HEK293 (cell line): ENCODE results near the gene POGLUT2.
A peak's percentile ranks its signal among the peaks of the same experiment; 100 is the strongest.

Experiments used
- CTCF ChIA-PET: fragments of 350-600 bp; formaldehyde crosslinking; extraction: SDS; loops from one replicate; lab custom pipeline; 2021; ENCODE audit warnings: antibody characterized with exemption; lab: Yijun Ruan, JAX
- POLR2A ChIA-PET: fragments of 300-600 bp; formaldehyde crosslinking; extraction: SDS; loops from one replicate; lab custom pipeline; 2020; ENCODE audit warnings: antibody characterized with exemption, inconsistent platforms; lab: Yijun Ruan, JAX
- H3K27ac ChIP-seq: fragments of 200-500 bp; sonication (Bioruptor generic); 2 replicates; pipeline ENCODE4 v1.5.1; 2014; ENCODE audit warnings: low read depth, low read length, control low read depth, inconsistent platforms; ENCODE audit errors: extremely low read depth
- H3K36me3 ChIP-seq, 2 experiments: fragments of 200-500 bp in 1 of 2; sonication (Bioruptor generic) in 1 of 2; 1 replicate in 1 of 2; 2 replicates in 1 of 2; pipeline ENCODE4 v1.5.1; 2014 to 2017; ENCODE audit warnings: inconsistent platforms in 2 of 2, low read length in 2 of 2; ENCODE audit not compliant: control insufficient read depth in 2 of 2, insufficient read depth in 1 of 2
- H3K4me1 ChIP-seq: fragments of 200-500 bp; sonication (Bioruptor generic); 2 replicates; pipeline ENCODE4 v1.5.1; 2014; ENCODE audit warnings: mild to moderate bottlenecking, low read length, inconsistent platforms; ENCODE audit not compliant: control insufficient read depth, insufficient read depth
- H3K4me3 ChIP-seq: 2 replicates; pipeline ENCODE4 v1.5.1; 2011; ENCODE audit warnings: low read depth, mild to moderate bottlenecking, control low read depth, low read length, moderate library complexity
- H3K9me3 ChIP-seq: fragments of 200-500 bp; sonication (Bioruptor generic); 2 replicates; pipeline ENCODE4 v1.5.1; 2014; ENCODE audit warnings: low read depth, low read length, inconsistent platforms; ENCODE audit not compliant: control insufficient read depth, insufficient read depth
- KLF10 ChIP-seq: fragments of 450-650 bp; IDR thresholded peaks from 2 replicates; pipeline ENCODE4 v1.5.1; 2018; ENCODE audit warnings: missing biosample characterization, mild to moderate bottlenecking, missing genetic modification characterization
- KLF8 ChIP-seq: fragments of 450-650 bp; formaldehyde crosslinking; IDR thresholded peaks from 2 replicates; pipeline ENCODE4 v1.5.1; 2016; ENCODE audit warnings: missing biosample characterization, missing genetic modification characterization
- SETDB1 ChIP-seq: IDR thresholded peaks from one replicate; pipeline ENCODE4 v1.6.1; 2017; ENCODE audit warnings: mild to moderate bottlenecking, low read length, moderate library complexity, mixed read lengths; ENCODE audit not compliant: insufficient read length
- SP3 ChIP-seq: fragments of 450-650 bp; formaldehyde crosslinking; IDR thresholded peaks from 2 replicates; pipeline ENCODE4 v1.5.1; 2016; ENCODE audit warnings: missing biosample characterization, missing genetic modification characterization
- WT1 ChIP-seq: fragments of 450-650 bp; formaldehyde crosslinking; IDR thresholded peaks from 2 replicates; pipeline ENCODE4 v1.5.1; 2016; ENCODE audit warnings: missing biosample characterization, missing genetic modification characterization
- YY1 ChIP-seq: fragments of 450-650 bp; formaldehyde crosslinking; IDR thresholded peaks from 2 replicates; pipeline ENCODE4 v1.5.1; 2018; ENCODE audit warnings: missing biosample characterization, missing genetic modification characterization
- ZBTB1 ChIP-seq: fragments of 450-650 bp; formaldehyde crosslinking; IDR thresholded peaks from 2 replicates; pipeline ENCODE4 v1.5.1; 2016; ENCODE audit warnings: missing biosample characterization, missing genetic modification characterization
- ZBTB7A ChIP-seq: fragments of 450-650 bp; formaldehyde crosslinking; IDR thresholded peaks from 2 replicates; pipeline ENCODE4 v1.5.1; 2016; ENCODE audit warnings: low read depth, missing biosample characterization, missing genetic modification characterization
- ZNF112 ChIP-seq: fragments of 450-650 bp; formaldehyde crosslinking; IDR thresholded peaks from 2 replicates; pipeline ENCODE4 v1.5.0; 2017; ENCODE audit warnings: missing biosample characterization, missing genetic modification characterization
- ZNF146 ChIP-seq: fragments of 450-650 bp; formaldehyde crosslinking; IDR thresholded peaks from 2 replicates; pipeline ENCODE4 v1.5.1; 2016; ENCODE audit warnings: missing biosample characterization, missing genetic modification characterization
- ZNF175 ChIP-seq: fragments of 450-650 bp; formaldehyde crosslinking; IDR thresholded peaks from 2 replicates; pipeline ENCODE4 v1.5.1; 2016; ENCODE audit warnings: missing biosample characterization, missing genetic modification characterization
- ZNF2 ChIP-seq: fragments of 450-650 bp; formaldehyde crosslinking; IDR thresholded peaks from 2 replicates; pipeline ENCODE4 v1.5.1; 2016; ENCODE audit warnings: missing biosample characterization, missing genetic modification characterization
- ZNF211 ChIP-seq: fragments of 450-650 bp; formaldehyde crosslinking; IDR thresholded peaks from 2 replicates; pipeline ENCODE4 v1.5.1; 2016; ENCODE audit warnings: low read depth, missing biosample characterization, missing genetic modification characterization
- ZNF221 ChIP-seq: fragments of 450-650 bp; formaldehyde crosslinking; IDR thresholded peaks from 2 replicates; pipeline ENCODE4 v1.5.1; 2017; ENCODE audit warnings: missing biosample characterization, missing genetic modification characterization, borderline replicate concordance
- ZNF335 ChIP-seq: fragments of 450-650 bp; formaldehyde crosslinking; conservative IDR thresholded peaks from 2 replicates; pipeline ENCODE4 v1.5.1; 2016; ENCODE audit warnings: missing biosample characterization, missing genetic modification characterization
- ZNF37A ChIP-seq: fragments of 450-650 bp; IDR thresholded peaks from 2 replicates; pipeline ENCODE4 v1.5.1; 2018; ENCODE audit warnings: missing biosample characterization, missing genetic modification characterization
- ZNF449 ChIP-seq: fragments of 450-650 bp; formaldehyde crosslinking; IDR thresholded peaks from 2 replicates; pipeline ENCODE4 v1.5.1; 2017; ENCODE audit warnings: missing biosample characterization, mild to moderate bottlenecking, missing genetic modification characterization, moderate library complexity
- ZNF521 ChIP-seq: fragments of 450-650 bp; formaldehyde crosslinking; IDR thresholded peaks from 2 replicates; pipeline ENCODE4 v1.5.1; 2017; ENCODE audit warnings: missing biosample characterization, mild to moderate bottlenecking, missing genetic modification characterization
- ZNF561 ChIP-seq: fragments of 450-650 bp; IDR thresholded peaks from 2 replicates; pipeline ENCODE4 v1.5.1; 2018; ENCODE audit warnings: missing biosample characterization, missing genetic modification characterization, borderline replicate concordance
- ZNF621 ChIP-seq: fragments of 450-650 bp; formaldehyde crosslinking; IDR thresholded peaks from 2 replicates; pipeline ENCODE4 v1.5.1; 2017; ENCODE audit warnings: missing biosample characterization, missing genetic modification characterization
- ZNF624 ChIP-seq: fragments of 450-650 bp; formaldehyde crosslinking; IDR thresholded peaks from 2 replicates; pipeline ENCODE4 v1.5.1; 2017; ENCODE audit warnings: missing biosample characterization, missing genetic modification characterization
- ZNF658 ChIP-seq: fragments of 450-650 bp; formaldehyde crosslinking; IDR thresholded peaks from 2 replicates; pipeline ENCODE4; 2016; ENCODE audit warnings: missing biosample characterization, missing genetic modification characterization
- ZNF660 ChIP-seq: fragments of 450-650 bp; IDR thresholded peaks from 2 replicates; pipeline ENCODE4 v1.5.1; 2018; ENCODE audit warnings: missing biosample characterization, mild to moderate bottlenecking, missing genetic modification characterization
- ZNF692 ChIP-seq: fragments of 450-650 bp; formaldehyde crosslinking; IDR thresholded peaks from 2 replicates; pipeline ENCODE4 v1.5.1; 2016; ENCODE audit warnings: missing biosample characterization, missing genetic modification characterization
- TF ChIP-seq, protein P1 (sequence below): fragments of 450-650 bp; formaldehyde crosslinking; optimal IDR thresholded peaks from 2 replicates; pipeline ENCODE3; 2016; ENCODE audit warnings: missing biosample characterization, mild to moderate bottlenecking, missing genetic modification characterization
- TF ChIP-seq, protein P2 (sequence below): fragments of 450-650 bp; formaldehyde crosslinking; IDR thresholded peaks from 2 replicates; pipeline ENCODE4 v1.5.1; 2016; ENCODE audit warnings: missing biosample characterization, missing genetic modification characterization

POGLUT2 gene

DNA sequence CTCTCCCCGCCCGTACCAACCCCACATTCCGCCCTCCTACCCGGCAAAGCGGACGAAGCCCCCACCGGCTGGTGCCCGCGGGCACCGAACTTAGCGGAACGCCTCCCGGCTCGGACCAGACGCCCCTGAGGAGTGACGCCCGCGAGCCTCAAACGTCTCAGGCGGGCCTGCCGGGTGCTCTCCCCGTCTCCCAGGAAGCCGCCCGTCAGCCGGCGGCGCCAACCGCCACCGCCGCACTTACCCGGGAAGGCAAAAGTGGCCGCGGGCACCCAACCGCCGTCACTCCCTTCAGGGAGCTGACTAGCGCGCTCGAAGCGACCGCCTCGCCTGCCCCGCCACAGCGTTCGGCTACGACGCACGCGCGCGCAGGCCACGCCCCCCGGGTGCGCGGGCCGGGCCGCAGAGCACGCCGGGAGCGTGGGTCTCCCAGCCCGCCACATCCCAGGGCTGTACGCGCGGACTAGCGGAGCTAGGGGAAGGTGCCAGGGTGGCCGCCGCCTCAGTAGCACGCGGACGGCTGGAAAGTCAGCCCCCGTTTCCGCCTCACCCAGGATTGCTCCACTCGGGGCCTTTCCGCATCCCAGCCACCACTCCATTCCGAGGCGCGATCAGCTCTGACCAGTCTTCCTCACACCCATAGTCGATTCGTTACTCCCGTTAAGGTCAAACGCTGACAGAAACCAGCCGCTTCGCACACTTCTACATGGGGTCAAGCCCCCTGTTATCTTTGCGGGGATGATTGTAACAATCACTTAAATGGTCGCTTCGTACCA is 25.1 kb downstream of the POGLUT2 start, which contains the start of gene TEX30 (continued):
- TF ChIP-seq, protein P1, sequence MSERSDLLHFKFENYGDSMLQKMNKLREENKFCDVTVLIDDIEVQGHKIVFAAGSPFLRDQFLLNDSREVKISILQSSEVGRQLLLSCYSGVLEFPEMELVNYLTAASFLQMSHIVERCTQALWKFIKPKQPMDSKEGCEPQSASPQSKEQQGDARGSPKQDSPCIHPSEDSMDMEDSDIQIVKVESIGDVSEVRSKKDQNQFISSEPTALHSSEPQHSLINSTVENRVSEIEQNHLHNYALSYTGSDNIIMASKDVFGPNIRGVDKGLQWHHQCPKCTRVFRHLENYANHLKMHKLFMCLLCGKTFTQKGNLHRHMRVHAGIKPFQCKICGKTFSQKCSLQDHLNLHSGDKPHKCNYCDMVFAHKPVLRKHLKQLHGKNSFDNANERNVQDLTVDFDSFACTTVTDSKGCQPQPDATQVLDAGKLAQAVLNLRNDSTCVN (tag by site-specific recombination) = peak; percentile 93
- TF ChIP-seq ZBTB7A (tag by site-specific recombination) = no peak
- TF ChIP-seq ZNF146 (tag by site-specific recombination) = 0 out of 2 replicates have a peak, but pooled peaks have one; percentile 3
- TF ChIP-seq KLF10 (tag by site-specific recombination) = peak; percentile 54
- TF ChIP-seq SETDB1 = no peak
- peak; percentile 55; the same call in 1 of the 2 replicates for TF ChIP-seq ZNF449 (tag by site-specific recombination)
- TF ChIP-seq ZNF561 = peak; percentile 46; the same call in 1 of the 2 replicates
- 0 out of 2 replicates have a peak, but pooled peaks have one; percentile 63 for TF ChIP-seq ZNF660 (tag by site-specific recombination)
- peak; percentile 20 for TF ChIP-seq SP3 (tag by site-specific recombination)
- no peak for TF ChIP-seq ZNF2 (tag by site-specific recombination)
- TF ChIP-seq ZNF37A (tag by site-specific recombination) = no peak
- peak; percentile 34; the same call in 1 of the 2 replicates for TF ChIP-seq YY1 (tag by site-specific recombination)
- no peak for TF ChIP-seq ZNF658 (tag by site-specific recombination)
- TF ChIP-seq ZNF211 (tag by site-specific recombination) = no peak
- TF ChIP-seq ZNF692 (tag by site-specific recombination) = no peak
- TF ChIP-seq ZNF221 (tag by site-specific recombination) = no peak
- peak; percentile 19; the same call in 1 of the 2 replicates for TF ChIP-seq WT1 (tag by site-specific recombination)
- no peak for TF ChIP-seq KLF8 (tag by site-specific recombination)
- TF ChIP-seq ZNF175 (tag by site-specific recombination) = no peak
- peak; percentile 85 for TF ChIP-seq ZNF335 (tag by site-specific recombination)
- TF ChIP-seq, protein P2, sequence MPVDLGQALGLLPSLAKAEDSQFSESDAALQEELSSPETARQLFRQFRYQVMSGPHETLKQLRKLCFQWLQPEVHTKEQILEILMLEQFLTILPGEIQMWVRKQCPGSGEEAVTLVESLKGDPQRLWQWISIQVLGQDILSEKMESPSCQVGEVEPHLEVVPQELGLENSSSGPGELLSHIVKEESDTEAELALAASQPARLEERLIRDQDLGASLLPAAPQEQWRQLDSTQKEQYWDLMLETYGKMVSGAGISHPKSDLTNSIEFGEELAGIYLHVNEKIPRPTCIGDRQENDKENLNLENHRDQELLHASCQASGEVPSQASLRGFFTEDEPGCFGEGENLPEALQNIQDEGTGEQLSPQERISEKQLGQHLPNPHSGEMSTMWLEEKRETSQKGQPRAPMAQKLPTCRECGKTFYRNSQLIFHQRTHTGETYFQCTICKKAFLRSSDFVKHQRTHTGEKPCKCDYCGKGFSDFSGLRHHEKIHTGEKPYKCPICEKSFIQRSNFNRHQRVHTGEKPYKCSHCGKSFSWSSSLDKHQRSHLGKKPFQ = no peak

DNA sequence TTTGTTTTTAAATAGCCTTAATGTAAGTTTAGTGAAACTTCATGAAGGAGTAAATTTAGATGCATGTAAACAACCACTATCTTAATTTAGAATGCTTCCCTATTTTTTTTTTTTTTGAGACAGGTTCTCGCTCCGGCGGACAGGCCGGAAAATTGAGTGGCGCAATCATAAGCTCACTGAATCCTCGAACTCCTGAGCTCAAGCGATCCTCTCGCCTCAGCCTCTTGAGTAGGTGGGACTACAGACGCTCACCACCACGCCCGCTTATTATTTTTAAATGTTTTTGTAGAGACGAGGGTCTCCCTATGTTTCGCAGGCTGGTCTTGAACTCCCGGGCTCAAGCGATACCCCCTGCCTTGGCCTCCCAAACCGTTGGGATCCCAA is 26.7 kb downstream of the POGLUT2 start:
- TF ChIP-seq ZNF521 (no peak), ZBTB1 (tag by site-specific recombination) (no peak), ZNF621 (tag by site-specific recombination) (no peak), ZNF624 (tag by site-specific recombination) (no peak), ZNF112 (tag by site-specific recombination) (no peak)
- H3K27ac ChIP-seq = no peak overlapping the region
- H3K9me3 ChIP-seq = no peaks in the 10 kb centered on the region
- peaks cover 3% of the 10 kb centered on the region; the same call in 1 of the 2 replicates for H3K4me1 ChIP-seq
- no peak overlapping the region for H3K4me3 ChIP-seq
- H3K36me3 ChIP-seq = peaks cover 0 to 5% of the 10 kb centered on the region in 2 experiments; a peak in 2 of 3 replicates
- CTCF ChIA-PET = interaction anchor here (0.6 to 1.0 kb wide), 2 partner anchors 180 to 192 kb away, joined by 3 read pairs; no protein-coding TSS in a partner anchor
- POLR2A ChIA-PET = no interaction called here
